Measurements from ENCODE around the gene ZNF529. TPM values are rescaled to one million over a fixed set of nuclear protein-coding genes. Genes with fewer than 3 reads are reported as not detected.

Gene ZNF529
- total RNA-seq, 1 donor from 2014 or later: 19.0 TPM

DNA sequence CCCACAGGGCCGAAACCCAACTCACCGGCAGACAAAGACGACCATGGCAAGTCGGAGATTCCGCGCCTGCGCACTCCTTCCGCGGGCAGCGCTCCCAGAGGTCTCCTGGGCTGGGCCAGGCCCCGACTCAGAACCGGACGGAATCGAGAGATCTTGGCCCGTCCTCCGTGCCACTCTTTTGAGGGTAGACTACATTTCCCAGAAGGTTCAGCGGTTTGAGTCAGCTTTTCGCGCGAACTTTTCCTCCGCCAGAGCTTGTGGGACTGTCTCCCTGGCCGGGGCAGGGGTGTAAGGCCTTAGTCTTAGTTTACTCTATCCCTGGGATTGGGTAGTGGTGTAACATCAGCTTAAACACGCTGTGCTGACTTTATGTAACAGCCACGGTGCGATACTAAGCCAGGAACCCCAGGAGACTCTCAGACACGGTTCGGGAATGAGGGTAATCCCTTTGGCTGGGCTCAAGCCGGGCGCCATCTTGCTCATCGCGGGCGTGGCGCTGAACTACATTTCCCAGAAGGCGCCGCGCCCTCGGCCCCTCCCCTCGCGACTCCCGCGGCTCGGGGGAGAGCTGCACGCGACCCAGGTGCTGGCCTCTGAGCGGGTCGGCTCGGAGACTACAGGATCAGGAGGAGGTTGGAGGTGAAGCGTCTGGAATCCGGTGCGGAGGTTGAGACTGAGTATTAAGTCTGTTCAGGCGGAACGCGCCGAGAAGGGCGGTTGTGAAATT lies 44.7 kb downstream of the ZNF529 start, which contains the start of gene ZNF260:
Gene ZNF260, minus strand, starts transcription at position 78 of the 727 bp plus-strand sequence. CDS start 13,033 bp downstream, outside the sequence.
- peak within 1 kb of the TSS; percentile 99 for H3K27ac Mint-ChIP-seq (ENCODE audit: unreplicated experiment)
- H3K4me1 Mint-ChIP-seq (ENCODE audit: unreplicated experiment): peaks cover 18% of the 10 kb centered on the region
- DNase-seq (ENCODE audit: low spot score): peak; percentile 95
- TF ChIP-seq, protein P1, sequence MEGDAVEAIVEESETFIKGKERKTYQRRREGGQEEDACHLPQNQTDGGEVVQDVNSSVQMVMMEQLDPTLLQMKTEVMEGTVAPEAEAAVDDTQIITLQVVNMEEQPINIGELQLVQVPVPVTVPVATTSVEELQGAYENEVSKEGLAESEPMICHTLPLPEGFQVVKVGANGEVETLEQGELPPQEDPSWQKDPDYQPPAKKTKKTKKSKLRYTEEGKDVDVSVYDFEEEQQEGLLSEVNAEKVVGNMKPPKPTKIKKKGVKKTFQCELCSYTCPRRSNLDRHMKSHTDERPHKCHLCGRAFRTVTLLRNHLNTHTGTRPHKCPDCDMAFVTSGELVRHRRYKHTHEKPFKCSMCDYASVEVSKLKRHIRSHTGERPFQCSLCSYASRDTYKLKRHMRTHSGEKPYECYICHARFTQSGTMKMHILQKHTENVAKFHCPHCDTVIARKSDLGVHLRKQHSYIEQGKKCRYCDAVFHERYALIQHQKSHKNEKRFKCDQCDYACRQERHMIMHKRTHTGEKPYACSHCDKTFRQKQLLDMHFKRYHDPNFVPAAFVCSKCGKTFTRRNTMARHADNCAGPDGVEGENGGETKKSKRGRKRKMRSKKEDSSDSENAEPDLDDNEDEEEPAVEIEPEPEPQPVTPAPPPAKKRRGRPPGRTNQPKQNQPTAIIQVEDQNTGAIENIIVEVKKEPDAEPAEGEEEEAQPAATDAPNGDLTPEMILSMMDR (IDR thresholded peaks at IDR 0.05; ENCODE audit: unreplicated experiment): no peak
- H3K9me3 Mint-ChIP-seq (ENCODE audit: unreplicated experiment): peaks cover 5% of the 10 kb centered on the region
- peaks cover 11% of the 10 kb centered on the region for H3K27me3 Mint-ChIP-seq (ENCODE audit: unreplicated experiment)
- peaks cover 36% of the 10 kb centered on the region for H3K36me3 Mint-ChIP-seq (ENCODE audit: low read depth, unreplicated experiment)
- peak within 1 kb of the TSS; percentile 100 for H3K4me3 Mint-ChIP-seq (ENCODE audit: unreplicated experiment)

DNA sequence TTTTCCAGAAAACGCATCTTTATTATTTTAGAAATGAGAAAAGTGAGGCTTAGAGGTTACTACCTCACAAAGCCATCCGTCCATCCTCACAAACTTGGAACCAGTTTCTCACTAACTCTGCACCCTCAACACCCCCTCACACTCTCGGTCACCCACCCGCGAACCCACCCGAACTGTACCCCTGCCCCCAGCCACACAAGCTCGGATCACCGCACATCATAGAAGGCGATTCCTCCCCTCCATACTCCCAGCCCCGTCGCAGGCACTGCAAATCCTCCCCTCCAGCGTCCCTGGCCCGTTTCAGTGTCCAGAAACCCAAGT lies 45.3 kb downstream of the ZNF529 start:
- DNase-seq (ENCODE audit: low spot score): no peak
- Mint-ChIP-seq H3K4me1 (ENCODE audit: unreplicated experiment) (peaks cover 18% of the 10 kb centered on the region), H3K27ac (ENCODE audit: unreplicated experiment) (peak overlapping the region; percentile 99), H3K4me3 (ENCODE audit: unreplicated experiment) (peak overlapping the region; percentile 100), H3K9me3 (ENCODE audit: unreplicated experiment) (peaks cover 5% of the 10 kb centered on the region), H3K27me3 (ENCODE audit: unreplicated experiment) (peaks cover 11% of the 10 kb centered on the region), H3K36me3 (ENCODE audit: low read depth, unreplicated experiment) (peaks cover 40% of the 10 kb centered on the region)
- TF ChIP-seq, protein P1 (IDR thresholded peaks at IDR 0.05; ENCODE audit: unreplicated experiment): no peak

DNA sequence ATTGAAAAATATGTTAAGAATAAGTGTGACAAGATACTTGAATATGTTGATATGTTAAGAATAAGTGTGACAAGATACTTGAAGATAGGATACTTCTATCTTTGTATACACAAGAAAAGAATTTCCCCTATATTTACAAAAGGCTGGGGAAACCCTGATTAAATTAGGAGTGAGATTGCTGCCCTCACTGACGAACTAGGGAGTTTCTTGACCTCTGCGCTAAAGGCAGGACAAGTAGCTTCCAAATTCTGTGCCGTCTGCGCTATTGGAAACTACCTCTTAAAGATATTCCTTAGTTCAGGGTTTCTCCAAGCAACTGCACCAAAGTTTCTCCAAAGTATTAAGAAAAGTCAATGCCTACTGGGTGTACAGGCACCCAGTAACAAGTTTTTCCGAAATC lies 45.8 kb downstream of the ZNF529 start:
- no peak for DNase-seq (ENCODE audit: low spot score)
- peaks cover 44% of the 10 kb centered on the region for H3K36me3 Mint-ChIP-seq (ENCODE audit: low read depth, unreplicated experiment)
- peaks cover 5% of the 10 kb centered on the region for H3K9me3 Mint-ChIP-seq (ENCODE audit: unreplicated experiment)
- TF ChIP-seq, protein P1 (IDR thresholded peaks at IDR 0.05; ENCODE audit: unreplicated experiment): no peak
- peaks cover 18% of the 10 kb centered on the region for H3K4me1 Mint-ChIP-seq (ENCODE audit: unreplicated experiment)
- H3K4me3 Mint-ChIP-seq (ENCODE audit: unreplicated experiment): peak overlapping the region; percentile 100
- H3K27me3 Mint-ChIP-seq (ENCODE audit: unreplicated experiment): peaks cover 11% of the 10 kb centered on the region
- H3K27ac Mint-ChIP-seq (ENCODE audit: unreplicated experiment): peak overlapping the region; percentile 99

DNA sequence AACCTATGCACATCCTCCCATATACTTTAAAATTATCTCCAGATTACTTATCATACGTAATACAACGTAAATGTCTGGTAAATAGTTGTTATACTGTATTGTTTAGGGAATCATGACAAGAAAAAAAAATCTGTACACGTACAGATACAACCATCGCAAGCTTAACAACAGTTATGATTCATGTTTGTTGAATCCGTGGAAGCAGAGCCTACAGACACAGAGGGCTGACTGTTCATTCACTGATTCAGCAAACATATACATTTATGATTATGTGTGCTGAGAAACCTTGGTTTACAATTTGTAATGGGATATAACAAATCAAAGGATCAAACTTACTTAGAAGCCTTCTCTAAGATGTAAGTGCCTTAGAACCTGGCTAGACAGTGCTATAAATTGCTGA lies 46.5 kb downstream of the ZNF529 start:
- Mint-ChIP-seq H3K4me3 (ENCODE audit: unreplicated experiment) (peak overlapping the region; percentile 100), H3K27me3 (ENCODE audit: unreplicated experiment) (peaks cover 11% of the 10 kb centered on the region), H3K4me1 (ENCODE audit: unreplicated experiment) (peaks cover 18% of the 10 kb centered on the region), H3K27ac (ENCODE audit: unreplicated experiment) (no peak overlapping the region), H3K36me3 (ENCODE audit: low read depth, unreplicated experiment) (peaks cover 44% of the 10 kb centered on the region), H3K9me3 (ENCODE audit: unreplicated experiment) (peaks cover 5% of the 10 kb centered on the region)
- DNase-seq (ENCODE audit: low spot score): no peak
- TF ChIP-seq, protein P1 (IDR thresholded peaks at IDR 0.05; ENCODE audit: unreplicated experiment): no peak

DNA sequence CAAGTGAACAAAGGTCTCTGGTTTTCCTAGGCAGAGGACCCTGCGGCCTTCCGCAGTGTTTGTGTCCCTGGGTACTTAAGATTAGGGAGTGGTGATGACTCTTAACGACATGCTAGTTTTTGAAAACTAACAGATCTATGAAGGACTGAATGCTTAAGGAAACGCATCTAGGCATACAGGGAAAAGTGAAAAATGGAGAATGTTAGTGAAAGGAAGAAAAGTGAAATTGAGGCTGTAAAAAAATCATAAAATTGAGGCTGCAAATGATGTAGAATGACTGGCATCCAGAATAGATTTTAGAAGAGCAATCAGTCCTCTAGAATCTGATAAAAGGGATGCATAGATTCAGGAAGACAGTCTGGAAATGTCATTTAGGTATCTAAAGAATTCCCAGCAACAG lies 48.5 kb downstream of the ZNF529 start:
- peaks cover 55% of the 10 kb centered on the region for H3K36me3 Mint-ChIP-seq (ENCODE audit: low read depth, unreplicated experiment)
- H3K27ac Mint-ChIP-seq (ENCODE audit: unreplicated experiment): no peak overlapping the region
- H3K4me1 Mint-ChIP-seq (ENCODE audit: unreplicated experiment): peaks cover 18% of the 10 kb centered on the region
- H3K9me3 Mint-ChIP-seq (ENCODE audit: unreplicated experiment): peaks cover 9% of the 10 kb centered on the region
- peaks cover 11% of the 10 kb centered on the region for H3K27me3 Mint-ChIP-seq (ENCODE audit: unreplicated experiment)
- TF ChIP-seq, protein P1 (IDR thresholded peaks at IDR 0.05; ENCODE audit: unreplicated experiment): no peak
- H3K4me3 Mint-ChIP-seq (ENCODE audit: unreplicated experiment): peak overlapping the region; percentile 66
- no peak for DNase-seq (ENCODE audit: low spot score)
